SK-N-SH (cell line): Measurements from ENCODE around the gene AVP. TPM values are rescaled to one million over a fixed set of nuclear protein-coding genes. Genes with fewer than 3 reads are reported as not detected.

Experiments used
- CTCF ChIA-PET: fragments of 300-600, 350-600 bp; formaldehyde crosslinking; extraction: SDS; loops from one replicate; lab custom pipeline; 2021; lab: Yijun Ruan, JAX
- POLR2A ChIA-PET: fragments of 350-600 bp; sonication (Branson Sonifier 250); formaldehyde crosslinking; extraction: SDS; loops from one replicate; lab custom pipeline; 2020; ENCODE audit warnings: antibody characterized with exemption, inconsistent platforms; lab: Yijun Ruan, JAX
- DNase-seq: peaks from one replicate; pipeline ENCODE4 v3.0.0; 2012
- H2AFZ ChIP-seq: fragments of 200-600 bp; sonication (generic); 2 replicates; pipeline ENCODE4 v1.8.1; 2016; ENCODE audit warnings: antibody characterized with exemption, mild to moderate bottlenecking, low read depth
- H3F3A ChIP-seq: fragments of 200-600 bp; sonication (generic); replicated peaks from 2 replicates; pipeline ENCODE3; 2016; ENCODE audit warnings: antibody characterized with exemption, mild to moderate bottlenecking; ENCODE audit not compliant: insufficient read depth
- H3K27ac ChIP-seq, 2 experiments: fragments of 200-500 bp in 1 of 2; fragments of 200-600 bp in 1 of 2; sonication (Bioruptor generic) in 1 of 2; sonication (generic), shearing (Covaris generic) in 1 of 2; 2 replicates each; pipeline versions ENCODE4 v1.5.1 to v1.6.1; 2014 to 2016; ENCODE audit warnings: low read depth in 2 of 2, inconsistent platforms in 1 of 2, low read length in 1 of 2, mild to moderate bottlenecking in 1 of 2, mixed read lengths in 1 of 2
- H3K27me3 ChIP-seq: fragments of 200-600 bp; sonication (generic), shearing (Covaris generic); 2 replicates; pipeline ENCODE4 v1.6.1; 2016; ENCODE audit warnings: mixed run types; ENCODE audit not compliant: insufficient read depth
- H3K36me3 ChIP-seq, 2 experiments: fragments of 200-500 bp in 1 of 2; fragments of 200-600 bp in 1 of 2; sonication (Bioruptor generic) in 1 of 2; sonication (generic) in 1 of 2; replicated peaks in 1 of 2; 2 replicates each; pipeline versions ENCODE3 to v1.5.1; 2014 to 2016; ENCODE audit warnings: low read length in 1 of 2, mild to moderate bottlenecking in 1 of 2; ENCODE audit not compliant: insufficient read depth in 2 of 2, control insufficient read depth in 1 of 2
- H3K4me1 ChIP-seq, 2 experiments: fragments of 200-500 bp in 1 of 2; fragments of 200-600 bp in 1 of 2; sonication (Bioruptor generic) in 1 of 2; sonication (generic), shearing (Covaris generic) in 1 of 2; 2 replicates each; pipeline versions ENCODE4 v1.5.1 to v1.6.1; 2014 to 2016; ENCODE audit warnings: low read depth in 1 of 2, low read length in 1 of 2, mixed run types in 1 of 2; ENCODE audit not compliant: insufficient read depth in 2 of 2, control insufficient read depth in 1 of 2
- H3K4me2 ChIP-seq: fragments of 200-600 bp; sonication (generic), shearing (Covaris generic); 2 replicates; pipeline ENCODE4 v1.6.1; 2017; ENCODE audit warnings: mixed run types
- H3K4me3 ChIP-seq, 2 experiments: fragments of 200-500 bp in 1 of 2; fragments of 200-600 bp in 1 of 2; sonication (Bioruptor generic) in 1 of 2; sonication (generic), shearing (Covaris generic) in 1 of 2; 2 replicates each; pipeline versions ENCODE4 v1.5.1 to v1.8.1; 2014 to 2016; ENCODE audit warnings: low read depth in 2 of 2, inconsistent platforms in 1 of 2, low read length in 1 of 2, mild to moderate bottlenecking in 1 of 2, mixed read lengths in 1 of 2, moderate library complexity in 1 of 2
- H3K79me2 ChIP-seq: fragments of 200-600 bp; sonication (generic); 2 replicates; pipeline ENCODE4 v1.8.1; 2017; ENCODE audit warnings: mild to moderate bottlenecking; ENCODE audit not compliant: insufficient read depth
- H3K9ac ChIP-seq: fragments of 200-600 bp; sonication (generic); 2 replicates; pipeline ENCODE4 v1.6.1; 2017; ENCODE audit warnings: mixed run types
- H3K9me2 ChIP-seq: fragments of 200-600 bp; sonication (generic); 2 replicates; pipeline ENCODE4 v1.6.1; 2017; ENCODE audit warnings: mixed run types
- H3K9me3 ChIP-seq: fragments of 200-600 bp; sonication (generic); 2 replicates; pipeline ENCODE4 v1.6.1; 2017; ENCODE audit warnings: mixed run types, mild to moderate bottlenecking, moderate library complexity
- H4K20me1 ChIP-seq: fragments of 200-600 bp; sonication (generic); 2 replicates; pipeline ENCODE4 v1.6.1; 2017; ENCODE audit warnings: mild to moderate bottlenecking, mixed run types; ENCODE audit not compliant: insufficient read depth
- FOSL2 ChIP-seq: IDR thresholded peaks from 2 replicates; pipeline ENCODE4 v1.4.0; 2012; ENCODE audit warnings: low read depth, mild to moderate bottlenecking, moderate library complexity, borderline replicate concordance
- JUND ChIP-seq: IDR thresholded peaks from 2 replicates; pipeline ENCODE4 v1.4.0; 2012
- MXI1 ChIP-seq: IDR thresholded peaks from 2 replicates; pipeline ENCODE4 v1.6.1; 2012; ENCODE audit warnings: mild to moderate bottlenecking, low read depth, low read length, improper control_type of control experiment
- NFIC ChIP-seq: IDR thresholded peaks from 2 replicates; pipeline ENCODE4 v1.4.0; 2012; ENCODE audit warnings: borderline replicate concordance
- NRF1 ChIP-seq: IDR thresholded peaks from 2 replicates; pipeline ENCODE4 v1.6.1; 2012; ENCODE audit warnings: low read depth, mild to moderate bottlenecking, low read length
- POLR2AphosphoS5 ChIP-seq: IDR thresholded peaks from 2 replicates; pipeline ENCODE4 v1.6.1; 2012; ENCODE audit warnings: low read depth, low read length
- RAD21 ChIP-seq: IDR thresholded peaks from 2 replicates; pipeline ENCODE4 v1.6.1; 2012; ENCODE audit warnings: mild to moderate bottlenecking, low read length
- RXRA ChIP-seq: IDR thresholded peaks from 2 replicates; pipeline ENCODE4 v1.4.0; 2012; ENCODE audit warnings: low read depth, mild to moderate bottlenecking, borderline replicate concordance
- SMC3 ChIP-seq: IDR thresholded peaks from 2 replicates; pipeline ENCODE4 v1.6.1; 2012; ENCODE audit warnings: low read depth, low read length, improper control_type of control experiment
- TAF1 ChIP-seq: IDR thresholded peaks from 2 replicates; pipeline ENCODE4 v1.6.1; 2012; ENCODE audit warnings: low read depth, mild to moderate bottlenecking, low read length, moderate library complexity, borderline replicate concordance
- TEAD4 ChIP-seq: IDR thresholded peaks from 2 replicates; pipeline ENCODE4 v1.4.0; 2012; ENCODE audit warnings: mild to moderate bottlenecking, borderline replicate concordance; ENCODE audit not compliant: insufficient read depth
- WGBS: methylation state at CpG from one replicate; pipeline ENCODE4 v1.1.6; 2017; ENCODE audit warnings: low lambda C conversion rate; 5-methylcytosine and 5-hydroxymethylcytosine counted together
- polyA plus RNA-seq, 3 experiments: library from polyadenylated mRNA; depleted of rRNA; stranded (reverse); fragments of >200 nt; gene quantifications; 2 replicates each; pipeline ENCODE4 v1.2.3, GENCODE V29; 2012
- TF ChIP-seq, protein P1 (sequence below): IDR thresholded peaks from 2 replicates; pipeline ENCODE4 v1.4.0; 2012; ENCODE audit warnings: low read depth
- TF ChIP-seq, protein P2 (sequence below): IDR thresholded peaks from 2 replicates; pipeline ENCODE4 v1.4.0; 2012; ENCODE audit warnings: low read depth, borderline replicate concordance
- TF ChIP-seq, protein P3 (sequence below): IDR thresholded peaks from 2 replicates; pipeline ENCODE4 v1.6.1; 2012; ENCODE audit warnings: mild to moderate bottlenecking, low read depth, low read length, moderate library complexity

Gene AVP
- polyA plus RNA-seq, 1 of the 3 experiments (the other 2 are of a cell fraction): not detected

DNA sequence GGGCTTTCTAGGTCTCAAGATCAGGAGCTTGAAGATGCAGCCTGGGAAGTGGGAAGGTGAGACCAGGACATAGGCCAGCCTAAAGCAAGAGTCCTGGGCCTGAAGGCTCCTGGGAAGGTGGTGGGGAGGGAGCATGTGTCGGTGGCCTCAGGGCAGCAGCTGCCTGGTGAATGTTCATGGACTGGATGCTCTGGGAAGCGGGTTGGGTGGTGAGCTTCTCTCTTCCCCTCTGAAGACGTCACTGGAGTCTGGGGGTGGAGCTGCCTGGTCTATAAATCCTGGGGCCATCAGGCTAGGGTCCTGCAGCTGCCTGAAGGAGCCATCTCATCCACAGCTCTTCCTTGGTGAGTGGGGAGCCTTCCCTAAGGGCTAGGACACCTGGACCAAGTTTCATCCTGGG lies 41.2 kb downstream of the AVP start, which contains the start of gene GNRH2:
TSS of gene GNRH2 (plus strand) at position 301 of the 400 bp plus-strand sequence. CDS start 793 bp downstream, outside the sequence.
- peaks cover 21% of the 10 kb centered on the region for H3K79me2 ChIP-seq
- H3F3A ChIP-seq: peaks cover 4% of the 10 kb centered on the region
- ChIA-PET POLR2A (interaction anchor here (0.5 to 0.9 kb wide), 2 partner anchors 73 to 391 kb away, joined by 3 read pairs; partner anchors contain the start of gene NOP56), CTCF (interaction anchor here (1.3 kb wide), 2 partner anchors 10 to 73 kb away, joined by 3 to 5 read pairs; no protein-coding TSS in a partner anchor)
- H3K27ac ChIP-seq: no peak within 1 kb of the TSS
- TF ChIP-seq NRF1 (no peak), FOSL2 (no peak), JUND (no peak), POLR2AphosphoS5 (no peak), TEAD4 (no peak), TAF1 (no peak), MXI1 (no peak), NFIC (no peak), RAD21 (no peak), SMC3 (no peak), RXRA (no peak)
- TF ChIP-seq, protein P1, sequence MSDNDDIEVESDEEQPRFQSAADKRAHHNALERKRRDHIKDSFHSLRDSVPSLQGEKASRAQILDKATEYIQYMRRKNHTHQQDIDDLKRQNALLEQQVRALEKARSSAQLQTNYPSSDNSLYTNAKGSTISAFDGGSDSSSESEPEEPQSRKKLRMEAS: no peak
- TF ChIP-seq, protein P2, sequence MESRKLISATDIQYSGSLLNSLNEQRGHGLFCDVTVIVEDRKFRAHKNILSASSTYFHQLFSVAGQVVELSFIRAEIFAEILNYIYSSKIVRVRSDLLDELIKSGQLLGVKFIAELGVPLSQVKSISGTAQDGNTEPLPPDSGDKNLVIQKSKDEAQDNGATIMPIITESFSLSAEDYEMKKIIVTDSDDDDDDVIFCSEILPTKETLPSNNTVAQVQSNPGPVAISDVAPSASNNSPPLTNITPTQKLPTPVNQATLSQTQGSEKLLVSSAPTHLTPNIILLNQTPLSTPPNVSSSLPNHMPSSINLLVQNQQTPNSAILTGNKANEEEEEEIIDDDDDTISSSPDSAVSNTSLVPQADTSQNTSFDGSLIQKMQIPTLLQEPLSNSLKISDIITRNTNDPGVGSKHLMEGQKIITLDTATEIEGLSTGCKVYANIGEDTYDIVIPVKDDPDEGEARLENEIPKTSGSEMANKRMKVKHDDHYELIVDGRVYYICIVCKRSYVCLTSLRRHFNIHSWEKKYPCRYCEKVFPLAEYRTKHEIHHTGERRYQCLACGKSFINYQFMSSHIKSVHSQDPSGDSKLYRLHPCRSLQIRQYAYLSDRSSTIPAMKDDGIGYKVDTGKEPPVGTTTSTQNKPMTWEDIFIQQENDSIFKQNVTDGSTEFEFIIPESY: no peak
- TF ChIP-seq, protein P3, sequence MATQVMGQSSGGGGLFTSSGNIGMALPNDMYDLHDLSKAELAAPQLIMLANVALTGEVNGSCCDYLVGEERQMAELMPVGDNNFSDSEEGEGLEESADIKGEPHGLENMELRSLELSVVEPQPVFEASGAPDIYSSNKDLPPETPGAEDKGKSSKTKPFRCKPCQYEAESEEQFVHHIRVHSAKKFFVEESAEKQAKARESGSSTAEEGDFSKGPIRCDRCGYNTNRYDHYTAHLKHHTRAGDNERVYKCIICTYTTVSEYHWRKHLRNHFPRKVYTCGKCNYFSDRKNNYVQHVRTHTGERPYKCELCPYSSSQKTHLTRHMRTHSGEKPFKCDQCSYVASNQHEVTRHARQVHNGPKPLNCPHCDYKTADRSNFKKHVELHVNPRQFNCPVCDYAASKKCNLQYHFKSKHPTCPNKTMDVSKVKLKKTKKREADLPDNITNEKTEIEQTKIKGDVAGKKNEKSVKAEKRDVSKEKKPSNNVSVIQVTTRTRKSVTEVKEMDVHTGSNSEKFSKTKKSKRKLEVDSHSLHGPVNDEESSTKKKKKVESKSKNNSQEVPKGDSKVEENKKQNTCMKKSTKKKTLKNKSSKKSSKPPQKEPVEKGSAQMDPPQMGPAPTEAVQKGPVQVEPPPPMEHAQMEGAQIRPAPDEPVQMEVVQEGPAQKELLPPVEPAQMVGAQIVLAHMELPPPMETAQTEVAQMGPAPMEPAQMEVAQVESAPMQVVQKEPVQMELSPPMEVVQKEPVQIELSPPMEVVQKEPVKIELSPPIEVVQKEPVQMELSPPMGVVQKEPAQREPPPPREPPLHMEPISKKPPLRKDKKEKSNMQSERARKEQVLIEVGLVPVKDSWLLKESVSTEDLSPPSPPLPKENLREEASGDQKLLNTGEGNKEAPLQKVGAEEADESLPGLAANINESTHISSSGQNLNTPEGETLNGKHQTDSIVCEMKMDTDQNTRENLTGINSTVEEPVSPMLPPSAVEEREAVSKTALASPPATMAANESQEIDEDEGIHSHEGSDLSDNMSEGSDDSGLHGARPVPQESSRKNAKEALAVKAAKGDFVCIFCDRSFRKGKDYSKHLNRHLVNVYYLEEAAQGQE: no peak
- H3K27me3 ChIP-seq: no peaks in the 10 kb centered on the region
- no peak within 1 kb of the TSS for H3K4me2 ChIP-seq
- no peaks in the 10 kb centered on the region for H3K9me2 ChIP-seq
- peaks cover 10 to 29% of the 10 kb centered on the region in 2 experiments for H3K36me3 ChIP-seq
- H3K4me3 ChIP-seq: no peak within 1 kb of the TSS
- 83% methylated on average over 3 of the region's 3 CpGs for WGBS
- no peak within 1 kb of the TSS for H3K9ac ChIP-seq
- no peaks in the 10 kb centered on the region for H3K9me3 ChIP-seq
- no peak for DNase-seq
- H2AFZ ChIP-seq: no peak within 1 kb of the TSS
- 0 out of 2 replicates have a peak, but pooled peaks cover 5% of the 10 kb centered on the region for H4K20me1 ChIP-seq
- H3K4me1 ChIP-seq: peaks cover 5 to 15% of the 10 kb centered on the region in 2 experiments; a peak in 2 of 4 replicates
